Stimulated activated CD4-positive, alpha-beta T cell treated with anti-CD3 and anti-CD28 coated beads, TNF-alpha, amount 100 ng/mL, for 4 hours (primary cell): ENCODE data around the gene COL4A2.

Experiments
- DNase-seq, 3 experiments: peaks; one replicate each; pipeline ENCODE4 v3.0.0-alpha.2; 2020; ENCODE audit warnings: low read depth in 3 of 3

COL4A2 gene

GRCh38 chr13:110272227-110272626, 34.9 kb upstream of the COL4A2 start:
- no peak for DNase-seq

GRCh38 chr13:110272651-110273050, 34.4 kb upstream of the COL4A2 start:
- no peak for DNase-seq

- DNase-seq = no peak
These were observed 33.8 kb upstream of the COL4A2 start for GRCh38 chr13:110273254-110273653.

- DNase-seq = no peak
These were observed 32.4 kb upstream of the COL4A2 start for GRCh38 chr13:110274687-110275086.

GRCh38 chr13:110275931-110276552, 31.0 kb upstream of the COL4A2 start:
- DNase-seq = no peak

- no peak for DNase-seq
These were observed 30.5 kb upstream of the COL4A2 start for GRCh38 chr13:110276553-110276950.

GRCh38 chr13:110277357-110277975, 29.6 kb upstream of the COL4A2 start:
- no peak for DNase-seq

- no peak for DNase-seq
These were observed 28.2 kb upstream of the COL4A2 start for GRCh38 chr13:110278859-110279258.

- DNase-seq = no peak
These were observed 27.4 kb upstream of the COL4A2 start for GRCh38 chr13:110279684-110280083.

GRCh38 chr13:110280231-110280813, 26.8 kb upstream of the COL4A2 start:
- DNase-seq = no peak

GRCh38 chr13:110280985-110281688, 25.9 kb upstream of the COL4A2 start:
- DNase-seq = no peak

- DNase-seq = no peak
These were observed 25.3 kb upstream of the COL4A2 start for GRCh38 chr13:110281736-110282135.

GRCh38 chr13:110282316-110282841, 24.7 kb upstream of the COL4A2 start:
- DNase-seq = no peak

GRCh38 chr13:110283736-110284517, 23.2 kb upstream of the COL4A2 start:
- no peak for DNase-seq

GRCh38 chr13:110284779-110285484, 22.2 kb upstream of the COL4A2 start:
- DNase-seq = no peak

- no peak for DNase-seq
These were observed 20.9 kb upstream of the COL4A2 start for GRCh38 chr13:110285991-110286832.

- DNase-seq = no peak
These were observed 20.0 kb upstream of the COL4A2 start for GRCh38 chr13:110286833-110287819.

GRCh38 chr13:110289174-110289573, 17.9 kb upstream of the COL4A2 start:
- no peak for DNase-seq

GRCh38 chr13:110289661-110290060, 17.4 kb upstream of the COL4A2 start:
- no peak for DNase-seq
